Glomerular visceral epithelial cell (primary cell): Measurements from ENCODE around the gene MYBPC2.
"Not testable (repeated sequence)": the region's sequence is repeated elsewhere in the genome, so short reads cannot be mapped to it uniquely, and the experiment has no call there.

Experiments used
- DNase-seq: peaks from one replicate; pipeline ENCODE4 v3.0.0-alpha.2; 2016; ENCODE audit errors: extremely low spot score

Gene MYBPC2

GRCh38 chr19:50432221-50433028 is at the start of gene MYBPC2:
Gene MYBPC2 (plus strand): TSS chr19:50432892. CDS start chr19:50432954, 62 bp downstream.
- DNase-seq: peak; percentile 56

- DNase-seq: no peak
Observed at GRCh38 chr19:50383001-50383851, 49.5 kb upstream of the MYBPC2 start.

DNA sequence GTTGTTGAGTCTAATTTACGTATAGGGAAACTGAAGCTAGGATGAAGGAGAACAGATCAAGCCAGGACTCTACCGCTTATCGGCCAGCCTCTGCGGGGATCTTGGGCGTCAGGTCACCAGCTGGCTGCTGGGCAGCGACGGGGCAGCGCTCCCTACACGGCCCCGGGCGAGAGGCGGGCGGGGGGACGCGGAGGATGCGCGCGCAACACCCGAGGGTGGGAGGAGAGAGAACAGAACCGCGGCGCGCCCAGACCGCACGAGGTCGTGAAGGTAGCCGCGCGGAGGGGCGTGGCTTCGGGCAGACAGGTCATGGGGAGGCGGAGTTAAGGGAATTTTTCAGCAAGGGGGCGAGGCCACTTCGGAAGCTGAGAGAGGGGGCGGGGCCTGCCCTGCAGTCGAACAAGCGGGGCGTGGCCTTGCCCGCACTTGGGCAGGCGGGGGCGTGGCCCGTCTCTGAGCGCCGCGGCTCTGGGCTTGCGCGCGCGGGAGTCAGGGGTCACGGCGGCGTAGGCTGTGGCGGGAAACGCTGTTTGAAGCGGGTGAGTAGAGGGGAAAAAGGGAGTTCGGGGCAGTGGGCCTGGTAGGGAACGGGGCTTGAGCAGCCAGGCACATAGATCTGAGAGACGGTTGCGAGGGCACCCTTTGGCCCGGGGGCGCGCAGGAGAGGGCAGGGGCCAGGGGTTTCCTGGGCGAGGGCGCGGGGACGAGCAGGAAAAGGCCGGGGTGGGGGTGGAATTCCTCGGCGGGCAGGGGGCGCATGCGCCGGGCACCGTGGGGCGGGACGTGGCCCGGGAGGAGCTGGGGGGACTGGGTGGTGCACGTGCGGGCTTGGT is 48.6 kb upstream of the MYBPC2 start, which contains the start of gene POLD1:
Gene POLD1, plus strand, starts transcription at position 496 of the 833 bp plus-strand sequence. CDS start 14,505 bp downstream, outside the sequence.
- peak; percentile 99 for DNase-seq

GRCh38 chr19:50384685-50385535 is 47.8 kb upstream of the MYBPC2 start:
- peak; percentile 51 for DNase-seq

DNA sequence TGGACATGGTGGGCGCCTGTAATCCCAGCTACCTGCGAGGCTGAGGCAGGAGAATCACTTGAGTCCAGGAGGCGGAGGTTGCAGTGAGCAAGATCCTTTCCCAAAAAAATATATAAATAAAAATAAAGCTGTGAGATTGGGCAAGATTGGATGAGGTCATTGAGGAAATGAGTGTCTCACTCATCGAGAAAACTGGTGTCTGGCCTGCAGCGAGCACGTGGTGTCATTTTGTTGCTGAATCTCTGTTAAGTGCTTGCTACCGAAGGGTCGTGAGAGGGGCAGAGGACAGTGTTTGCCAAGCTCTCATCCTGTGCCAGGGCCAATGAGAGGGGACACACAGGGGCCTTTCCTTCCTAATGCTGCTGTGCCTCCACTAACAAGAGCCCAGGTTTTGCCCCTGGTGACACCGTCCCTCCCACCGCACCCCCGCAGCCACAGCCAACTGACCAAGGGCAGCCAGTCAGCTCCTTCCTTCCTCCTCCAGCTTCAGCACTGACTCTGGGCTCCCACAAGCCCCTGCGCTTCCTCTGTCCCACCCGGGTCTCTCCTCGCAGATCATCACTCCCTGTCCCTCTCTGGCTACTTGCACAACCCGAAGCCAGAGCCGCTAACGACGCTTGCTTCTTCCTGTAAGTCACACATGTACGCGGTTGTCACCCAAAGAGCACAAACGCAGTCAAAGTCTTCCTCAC is 45.4 kb upstream of the MYBPC2 start:
- DNase-seq: no peak

DNA sequence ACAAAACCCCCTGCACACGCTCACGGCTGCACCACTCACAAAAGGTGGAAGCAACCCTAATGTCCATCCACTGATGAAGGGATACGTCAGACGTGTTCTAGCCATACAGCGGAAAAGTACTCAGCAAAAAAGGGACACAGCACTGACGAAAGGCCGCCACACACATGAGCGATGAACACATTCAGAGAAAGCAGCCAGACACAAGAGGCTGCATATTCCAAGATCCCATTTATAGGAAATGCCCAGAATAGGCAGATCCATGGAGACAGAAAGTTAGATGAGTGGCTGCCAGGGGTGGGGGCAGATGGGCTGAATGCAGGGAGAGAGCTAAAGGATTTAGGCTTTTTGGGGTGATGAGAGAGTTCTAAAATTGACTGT is 44.8 kb upstream of the MYBPC2 start:
- no peak for DNase-seq

- DNase-seq: not testable (repeated sequence)
Observed at GRCh38 chr19:50390295-50390694, 42.4 kb upstream of the MYBPC2 start.

- DNase-seq: not testable (repeated sequence)
Observed at GRCh38 chr19:50390952-50391351, 41.7 kb upstream of the MYBPC2 start.

DNA sequence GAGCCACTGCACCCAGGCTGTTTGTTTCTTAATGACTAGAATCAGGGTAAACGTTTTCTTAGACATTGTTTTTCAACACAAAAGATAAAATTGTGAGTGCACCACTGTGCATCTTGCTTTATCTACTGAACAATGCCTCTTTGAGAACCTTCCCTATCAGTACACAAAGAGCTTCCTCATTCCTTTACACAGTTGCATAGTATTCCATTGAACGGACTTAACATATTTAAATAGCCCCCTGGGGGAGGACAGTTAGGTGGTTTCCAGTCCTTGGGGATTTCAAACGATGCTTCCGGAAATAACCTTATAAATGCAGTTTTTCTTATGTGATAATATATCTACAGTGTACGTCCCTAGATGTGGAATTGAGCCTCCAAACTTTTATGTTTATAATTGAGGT is 39.9 kb upstream of the MYBPC2 start:
- no peak for DNase-seq

GRCh38 chr19:50393589-50393988 is 39.1 kb upstream of the MYBPC2 start:
- no peak for DNase-seq

- DNase-seq: no peak
Observed at GRCh38 chr19:50394017-50394416, 38.7 kb upstream of the MYBPC2 start.

DNA sequence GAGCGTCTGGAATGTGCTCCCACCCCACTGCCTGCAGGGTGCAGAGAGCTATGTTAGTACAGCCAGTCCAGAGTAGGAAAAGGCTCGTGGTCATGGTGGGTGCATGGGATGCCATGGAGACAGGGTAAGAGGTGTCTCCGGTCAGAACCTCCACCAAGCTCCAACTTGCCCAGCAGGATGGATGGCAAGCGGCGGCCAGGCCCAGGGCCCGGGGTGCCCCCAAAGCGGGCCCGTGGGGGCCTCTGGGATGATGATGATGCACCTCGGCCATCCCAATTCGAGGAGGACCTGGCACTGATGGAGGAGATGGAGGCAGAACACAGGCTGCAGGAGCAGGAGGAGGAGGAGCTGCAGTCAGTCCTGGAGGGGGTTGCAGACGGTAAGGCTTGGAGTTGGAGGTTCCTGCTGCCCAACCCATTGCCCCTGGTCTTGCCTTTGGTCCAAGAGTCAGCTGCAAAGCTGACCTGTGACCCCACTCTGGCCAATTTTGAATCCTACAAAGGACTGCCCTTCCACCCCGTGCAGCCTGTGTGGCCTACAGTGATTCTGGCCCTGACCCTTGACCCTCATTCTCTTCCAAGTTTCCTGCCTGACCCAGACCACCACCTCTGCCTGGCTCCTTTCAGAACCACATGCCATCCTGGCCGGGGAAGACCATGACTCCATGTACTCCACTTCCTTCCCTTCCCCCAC is 33.9 kb upstream of the MYBPC2 start:
- no peak for DNase-seq

DNA sequence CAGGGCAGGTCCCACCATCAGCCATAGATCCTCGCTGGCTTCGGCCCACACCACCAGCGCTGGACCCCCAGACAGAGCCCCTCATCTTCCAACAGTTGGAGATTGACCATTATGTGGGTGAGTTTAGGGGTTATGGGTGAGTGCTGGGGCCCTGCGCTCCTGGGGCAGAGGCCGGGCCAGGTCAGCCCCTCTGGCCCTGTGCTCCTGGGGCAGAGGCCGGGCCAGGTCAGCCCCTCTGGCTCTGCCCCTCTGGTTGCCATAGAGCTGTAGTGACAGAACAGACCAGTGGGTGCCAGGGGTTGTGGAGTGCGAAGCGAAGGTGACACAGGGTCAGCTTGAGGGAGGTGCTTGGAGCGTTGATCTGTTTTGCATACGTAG is 33.3 kb upstream of the MYBPC2 start:
- no peak for DNase-seq

DNA sequence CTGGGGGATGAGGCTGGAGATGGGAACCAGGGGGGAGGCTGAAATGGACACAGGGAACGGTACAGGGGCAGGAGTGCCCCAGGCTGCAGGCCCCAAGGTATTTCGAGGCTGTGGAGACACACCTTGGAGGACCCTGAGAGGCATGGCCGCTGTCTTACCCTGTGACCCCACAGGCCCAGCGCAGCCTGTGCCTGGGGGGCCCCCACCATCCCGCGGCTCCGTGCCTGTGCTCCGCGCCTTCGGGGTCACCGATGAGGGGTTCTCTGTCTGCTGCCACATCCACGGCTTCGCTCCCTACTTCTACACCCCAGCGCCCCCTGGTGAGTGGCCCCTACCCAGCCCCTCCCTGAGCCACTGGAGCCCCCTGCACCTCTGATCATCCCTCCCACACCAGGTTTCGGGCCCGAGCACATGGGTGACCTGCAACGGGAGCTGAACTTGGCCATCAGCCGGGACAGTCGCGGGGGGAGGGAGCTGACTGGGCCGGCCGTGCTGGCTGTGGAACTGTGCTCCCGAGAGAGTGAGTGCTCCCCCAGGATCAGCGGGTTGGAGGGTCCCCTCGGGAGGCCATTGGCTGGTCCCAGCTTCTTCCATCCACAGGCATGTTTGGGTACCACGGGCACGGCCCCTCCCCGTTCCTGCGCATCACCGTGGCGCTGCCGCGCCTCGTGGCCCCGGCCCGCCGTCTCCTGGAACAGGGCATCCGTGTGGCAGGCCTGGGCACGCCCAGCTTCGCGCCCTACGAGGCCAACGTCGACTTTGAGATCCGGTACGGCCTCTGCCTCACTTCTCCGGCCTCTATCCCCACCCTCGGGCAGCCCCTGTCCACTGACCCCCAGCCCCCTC is 30.9 kb upstream of the MYBPC2 start:
- no peak for DNase-seq

DNA sequence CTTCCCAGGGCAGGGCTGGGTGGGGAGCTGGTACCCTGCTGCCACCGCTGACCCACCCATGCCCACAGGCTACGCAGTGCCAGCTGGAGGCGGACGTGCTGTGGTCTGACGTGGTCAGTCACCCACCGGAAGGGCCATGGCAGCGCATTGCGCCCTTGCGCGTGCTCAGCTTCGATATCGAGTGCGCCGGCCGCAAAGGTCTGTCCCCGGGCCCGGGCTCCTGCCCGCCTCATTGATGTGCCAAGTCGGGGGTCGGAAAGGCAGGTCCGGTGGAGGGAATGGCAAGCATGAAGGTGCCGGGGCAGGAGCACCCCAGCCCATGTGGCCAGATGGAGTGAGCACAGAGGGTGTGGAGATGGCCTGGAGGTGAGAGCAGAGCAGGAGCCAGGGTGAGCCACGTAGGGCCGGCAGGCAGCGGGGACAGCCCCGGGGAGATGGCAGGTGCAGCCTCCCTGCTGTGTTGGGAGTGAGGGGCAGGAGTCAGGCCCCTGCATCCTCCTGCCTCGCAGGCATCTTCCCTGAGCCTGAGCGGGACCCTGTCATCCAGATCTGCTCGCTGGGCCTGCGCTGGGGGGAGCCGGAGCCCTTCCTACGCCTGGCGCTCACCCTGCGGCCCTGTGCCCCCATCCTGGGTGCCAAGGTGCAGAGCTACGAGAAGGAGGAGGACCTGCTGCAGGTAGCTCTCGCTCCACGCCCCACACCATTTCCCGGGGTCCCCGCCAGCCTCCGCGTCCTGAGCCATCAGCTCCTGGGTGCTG is 30.0 kb upstream of the MYBPC2 start:
- DNase-seq: no peak

- no peak for DNase-seq
Observed at GRCh38 chr19:50406156-50406820, 26.4 kb upstream of the MYBPC2 start.

DNA sequence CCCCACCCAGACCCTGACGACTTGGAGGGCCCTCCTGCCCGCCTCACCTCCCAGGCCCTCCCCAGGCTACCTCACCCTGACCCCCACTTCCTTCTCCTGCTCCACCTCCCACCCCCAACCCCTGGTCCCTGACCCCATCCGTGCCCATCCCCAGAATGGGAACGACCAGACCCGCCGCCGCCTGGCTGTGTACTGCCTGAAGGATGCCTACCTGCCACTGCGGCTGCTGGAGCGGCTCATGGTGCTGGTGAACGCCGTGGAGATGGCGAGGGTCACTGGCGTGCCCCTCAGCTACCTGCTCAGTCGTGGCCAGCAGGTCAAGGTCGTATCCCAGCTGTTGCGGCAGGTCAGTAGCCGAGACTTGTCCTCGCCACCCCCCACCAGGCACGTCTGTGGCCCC is 25.9 kb upstream of the MYBPC2 start:
- no peak for DNase-seq

DNA sequence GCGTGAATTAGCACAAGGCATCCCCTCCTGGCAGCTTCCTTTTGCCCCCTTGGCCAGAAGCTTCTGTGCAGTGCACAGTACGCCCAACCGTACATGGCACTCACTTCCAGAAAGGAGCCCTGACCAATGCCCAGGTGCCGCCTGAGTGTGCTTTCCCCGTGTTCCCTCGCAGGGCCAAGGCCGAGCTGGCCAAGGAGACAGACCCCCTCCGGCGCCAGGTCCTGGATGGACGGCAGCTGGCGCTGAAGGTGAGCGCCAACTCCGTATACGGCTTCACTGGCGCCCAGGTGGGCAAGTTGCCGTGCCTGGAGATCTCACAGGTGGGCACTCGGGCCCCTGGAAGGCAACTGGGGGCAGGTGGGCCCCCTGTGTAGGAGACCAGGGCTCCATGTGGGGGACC is 23.3 kb upstream of the MYBPC2 start:
- no peak for DNase-seq
